T-helper 9 cell (primary cell): ENCODE results near the gene NFYB.
A peak's percentile ranks its signal among the peaks of the same experiment; 100 is the strongest.
"Not testable (repeated sequence)": the region's sequence is repeated elsewhere in the genome, so short reads cannot be mapped to it uniquely, and the experiment has no call there.

Source experiments
- DNase-seq: peaks from one replicate; pipeline ENCODE4 v3.0.0-alpha.2; 2020

NFYB gene

DNA sequence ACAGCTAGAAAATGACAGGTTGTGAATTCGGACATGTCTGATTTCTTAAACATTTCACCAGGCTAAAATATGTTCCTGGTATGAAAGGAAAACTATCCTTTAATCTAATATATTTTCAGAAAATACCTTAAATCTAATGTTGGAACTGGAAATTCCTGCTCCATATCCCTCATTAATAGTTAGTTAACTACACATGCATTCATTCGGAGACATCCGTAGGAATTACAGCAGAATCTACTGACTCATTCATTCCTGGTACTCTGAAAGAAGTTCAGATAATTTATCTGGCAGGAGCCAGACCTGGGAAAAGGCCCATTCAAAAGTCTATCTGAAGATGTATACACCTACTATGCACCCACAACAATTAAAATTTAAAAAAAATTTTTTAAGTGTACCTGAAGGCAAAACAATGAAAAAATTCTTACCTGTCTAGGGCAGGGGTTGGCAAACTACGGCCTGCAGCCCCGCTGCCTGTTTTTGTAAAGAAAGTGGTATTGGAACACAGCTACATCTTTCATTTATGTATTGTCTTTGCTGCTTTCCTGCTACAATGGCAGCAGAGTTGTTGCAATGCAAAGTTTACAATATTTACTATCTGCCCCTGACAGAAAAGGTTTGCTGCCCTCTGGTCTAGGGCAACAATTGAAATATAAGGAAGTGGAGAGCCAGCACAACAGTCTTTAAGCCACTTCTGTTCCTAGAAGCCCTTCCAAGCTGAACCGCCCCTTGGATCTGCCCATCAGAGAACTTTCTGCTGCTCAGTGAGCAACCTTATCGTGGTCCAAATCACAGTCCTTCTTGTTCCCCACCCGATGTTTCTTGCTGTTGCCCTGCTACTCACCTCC is 17.9 kb upstream of the NFYB start:
- DNase-seq = no peak

DNA sequence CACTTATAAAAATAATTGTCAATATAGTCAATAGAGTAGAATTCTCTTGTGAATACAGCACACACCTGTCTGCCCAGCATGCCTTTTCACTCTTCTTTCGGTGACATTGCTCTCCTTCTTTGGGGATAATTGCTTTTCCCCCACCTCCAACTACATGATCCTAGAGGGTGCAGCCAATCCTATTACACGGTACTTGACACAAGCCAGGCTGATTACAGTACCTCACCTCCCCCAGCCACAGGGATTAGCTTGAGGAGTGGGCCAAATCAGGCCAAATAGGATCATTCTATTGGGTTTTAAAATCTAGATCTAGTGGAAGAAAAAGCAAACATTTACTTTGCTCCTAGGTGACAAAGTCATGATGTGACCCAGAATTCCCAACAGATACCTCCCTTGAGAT is 16.8 kb upstream of the NFYB start:
- no peak for DNase-seq

DNA sequence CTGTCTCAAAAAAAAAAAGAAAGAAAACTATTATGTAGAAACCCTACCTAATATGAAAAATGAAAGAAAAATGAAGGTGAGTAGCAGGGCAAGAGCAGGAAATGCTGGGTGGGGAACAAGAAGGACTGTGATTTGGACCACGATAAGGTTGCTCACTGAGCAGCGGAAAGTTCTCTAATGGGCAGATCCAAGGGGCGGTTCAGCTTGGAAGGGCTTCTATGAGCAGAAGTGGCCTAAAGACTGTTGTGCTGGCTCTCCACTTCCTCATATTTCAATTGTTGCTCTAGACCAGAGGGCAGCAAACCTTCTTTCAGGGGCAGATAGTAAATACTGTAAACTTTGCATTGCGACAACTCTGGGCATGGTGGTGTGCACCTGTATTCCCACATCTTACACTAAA is 16.3 kb upstream of the NFYB start:
- no peak for DNase-seq

DNA sequence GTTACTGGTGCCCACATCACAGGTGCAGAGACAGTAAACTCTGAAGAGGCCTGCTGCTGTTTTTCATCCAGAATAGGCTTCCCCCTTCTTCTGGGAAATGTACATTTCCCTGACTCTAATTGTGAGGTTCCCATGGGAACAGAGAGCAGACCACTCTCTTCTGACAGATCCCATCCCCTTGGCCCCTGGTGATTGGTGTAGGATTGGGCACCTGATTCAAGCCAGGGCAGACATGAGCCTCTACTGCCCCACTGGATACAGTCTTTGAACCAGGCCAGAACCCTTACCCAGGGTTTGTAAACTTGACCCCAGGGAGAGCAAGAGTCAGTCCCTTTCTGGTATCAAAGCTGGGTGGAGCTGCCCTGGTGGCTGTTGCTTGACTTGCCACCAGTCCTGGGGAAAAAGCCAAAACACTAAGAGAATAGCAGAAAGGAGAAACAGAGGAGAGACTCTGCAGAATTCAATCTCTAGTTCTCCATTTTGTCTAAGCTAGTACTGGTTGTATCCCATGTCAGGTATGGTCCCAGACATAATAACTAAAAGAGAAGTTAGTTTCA is 14.8 kb upstream of the NFYB start:
- no peak for DNase-seq

DNA sequence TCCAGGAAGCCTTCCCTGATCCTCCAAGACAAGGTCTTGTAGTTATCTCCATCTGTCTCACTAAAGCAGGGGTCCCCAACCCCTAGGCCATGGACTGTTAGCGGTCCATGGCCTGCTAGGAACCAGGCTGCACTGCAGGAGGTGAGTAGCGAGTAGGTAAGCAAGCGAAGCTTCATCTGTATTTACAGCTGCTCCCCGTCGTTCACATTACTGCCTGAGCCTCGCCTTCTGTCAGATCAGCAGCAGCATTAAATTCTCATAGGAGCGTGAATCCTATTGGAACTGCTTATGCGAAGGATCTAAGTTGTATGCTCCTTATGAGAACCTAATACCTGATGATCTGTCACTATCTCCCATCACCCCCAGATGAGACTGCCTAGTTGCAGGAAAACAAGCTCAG is 12.4 kb upstream of the NFYB start:
- no peak for DNase-seq

DNA sequence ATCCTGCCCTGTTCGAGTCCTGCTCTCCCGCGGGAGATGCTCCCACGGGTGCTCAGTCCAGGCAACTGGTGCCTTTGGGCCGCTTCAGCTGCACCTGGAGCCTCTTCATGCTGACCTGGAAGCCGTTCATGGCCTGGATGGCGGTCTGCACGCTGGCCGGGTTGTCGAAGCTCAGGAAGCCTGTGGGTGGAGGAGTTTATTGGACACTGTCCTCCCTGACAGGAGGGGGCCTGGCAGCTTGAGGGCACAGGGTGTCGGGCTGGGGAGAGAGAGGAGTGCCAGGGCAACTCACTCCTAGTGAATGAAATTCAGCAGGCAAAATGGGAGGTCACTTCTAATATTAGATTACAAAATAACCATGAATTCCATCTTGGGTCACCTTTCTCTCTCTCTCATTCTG is 9.3 kb upstream of the NFYB start:
- DNase-seq = no peak

DNA sequence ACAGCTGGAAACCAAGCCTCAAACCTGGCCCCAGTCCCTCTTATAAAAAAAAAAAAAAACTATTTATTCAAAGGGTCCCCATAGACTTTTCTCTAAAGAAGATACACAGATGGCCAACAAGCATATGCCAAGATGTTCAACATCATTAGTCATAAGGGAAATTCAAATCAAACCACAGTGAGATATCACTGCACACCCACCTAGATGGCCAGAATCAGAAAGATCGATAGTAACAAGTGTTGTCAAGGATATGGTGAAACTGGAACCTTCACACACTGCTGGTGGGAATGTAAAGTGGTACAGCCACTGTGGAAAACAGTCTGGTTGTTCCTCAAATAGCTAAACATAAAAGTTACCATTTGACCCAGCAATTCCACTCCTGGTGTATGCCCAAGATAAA is 5.9 kb upstream of the NFYB start:
- no peak for DNase-seq

DNA sequence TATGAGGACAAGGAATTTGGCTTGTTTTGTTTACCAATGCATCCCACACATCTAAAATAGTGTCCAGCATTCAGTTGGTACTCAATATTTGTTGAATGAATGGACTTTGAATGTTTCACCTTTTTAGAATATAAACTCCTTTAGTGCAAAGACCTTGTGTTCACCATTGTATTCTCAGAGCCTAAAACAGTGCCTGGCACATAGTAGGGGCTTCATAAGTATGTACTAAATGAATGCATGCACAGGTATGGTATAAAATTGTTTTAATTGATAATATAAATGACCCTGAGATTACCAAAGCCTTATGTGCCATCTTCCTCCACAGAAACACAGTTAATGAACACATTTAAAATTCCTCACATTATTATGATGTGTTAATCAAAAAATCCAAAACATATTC is 5.0 kb upstream of the NFYB start:
- no peak for DNase-seq

DNA sequence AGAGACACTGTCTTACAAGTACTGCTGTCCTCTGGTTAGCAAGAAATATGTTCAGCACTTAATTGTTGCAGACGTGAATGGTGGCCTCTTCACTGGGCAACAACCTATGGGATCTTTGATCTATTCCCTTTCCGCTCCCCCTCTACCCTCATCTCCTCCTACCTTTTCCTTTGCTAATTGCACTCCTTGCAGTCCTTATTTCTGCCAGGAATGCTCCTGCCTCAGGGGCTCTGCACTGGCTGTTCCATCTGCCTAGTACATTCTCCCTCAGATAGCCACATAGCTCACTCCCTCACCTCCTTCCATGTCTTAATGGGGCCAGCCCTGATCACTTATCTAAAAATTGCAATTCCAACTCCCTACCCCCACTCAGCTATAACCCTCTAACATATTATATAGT is 4.5 kb upstream of the NFYB start:
- DNase-seq = no peak

DNA sequence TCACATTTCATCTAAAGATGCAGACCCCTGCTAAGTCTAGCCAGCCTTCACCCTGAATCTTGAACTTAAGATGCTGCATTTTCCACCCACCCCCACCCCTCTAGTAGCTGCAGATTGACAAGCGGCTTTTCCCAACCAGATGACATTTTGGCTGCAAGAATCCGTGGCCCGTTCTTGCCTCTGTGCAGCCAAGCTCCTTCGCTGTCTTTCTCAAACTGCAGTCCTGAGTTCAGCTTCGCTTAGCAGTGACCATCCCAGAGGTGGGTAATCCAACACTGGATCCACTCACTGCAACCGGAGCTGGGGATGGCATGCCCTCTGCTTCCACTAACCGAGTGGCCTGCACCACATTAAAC is 765 bp upstream of the NFYB start:
- no peak for DNase-seq

DNA sequence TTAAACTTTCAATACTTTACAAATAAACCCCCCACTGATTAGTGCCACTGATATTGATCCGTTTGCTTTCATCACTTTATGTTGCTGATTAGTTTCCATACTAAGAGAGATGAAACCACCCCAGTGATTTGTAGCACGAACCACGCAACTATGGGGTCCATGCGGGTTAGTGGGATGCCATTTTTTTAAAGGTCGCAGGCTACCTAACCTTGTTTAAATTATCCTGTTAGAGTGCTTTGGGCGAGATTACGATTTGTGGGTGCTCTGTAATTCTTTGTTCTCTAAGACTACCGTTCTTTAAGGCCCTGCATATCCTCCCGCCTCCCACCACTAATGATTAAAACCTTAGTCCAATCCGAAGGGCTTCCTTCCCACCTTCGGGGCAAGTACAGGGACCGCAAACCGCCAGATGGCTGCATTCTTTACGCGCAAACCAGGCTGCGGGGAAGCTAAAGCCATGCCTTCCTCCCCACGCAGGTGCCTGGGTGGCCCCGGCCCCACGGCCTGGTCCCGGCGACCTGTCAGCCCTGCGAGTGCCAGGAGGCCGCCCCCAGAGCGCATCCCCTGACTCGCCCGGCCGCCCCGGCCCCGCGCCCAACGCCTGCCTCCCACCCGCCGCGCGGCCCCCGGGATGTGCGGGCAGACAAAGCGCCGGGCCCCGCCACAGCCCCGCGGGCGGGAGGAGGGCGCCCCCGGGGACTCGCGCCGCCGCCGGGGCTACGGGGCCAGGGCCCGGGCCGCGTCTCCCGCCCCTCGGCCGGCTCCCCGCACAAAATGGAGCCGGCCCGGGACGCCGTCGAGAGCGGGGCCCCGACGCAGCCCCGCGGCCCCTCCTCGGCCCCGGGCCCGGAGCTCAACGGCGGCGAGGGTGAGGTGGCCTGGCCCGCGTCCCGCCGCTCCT is 759 bp downstream of the NFYB start:
- peak; percentile 38 for DNase-seq

DNA sequence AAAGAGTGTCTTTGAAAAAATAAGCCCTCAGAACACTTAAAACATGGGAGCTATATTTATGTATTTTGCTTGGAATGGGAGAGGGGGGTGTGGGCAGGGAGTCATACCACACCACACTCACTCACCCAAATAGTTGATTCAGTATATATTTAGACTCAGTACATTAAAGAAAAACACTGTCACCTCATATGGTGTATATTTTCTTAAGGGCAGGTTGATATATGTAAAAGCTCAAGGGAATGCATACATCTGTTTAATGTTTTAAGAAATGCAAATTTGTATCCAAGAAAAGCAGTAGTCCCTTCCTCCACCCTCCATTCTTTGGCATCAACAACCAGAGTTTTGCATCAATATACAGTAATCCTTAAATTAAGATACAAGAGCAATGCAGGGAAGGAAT is 1.4 kb downstream of the NFYB start:
- DNase-seq = no peak

DNA sequence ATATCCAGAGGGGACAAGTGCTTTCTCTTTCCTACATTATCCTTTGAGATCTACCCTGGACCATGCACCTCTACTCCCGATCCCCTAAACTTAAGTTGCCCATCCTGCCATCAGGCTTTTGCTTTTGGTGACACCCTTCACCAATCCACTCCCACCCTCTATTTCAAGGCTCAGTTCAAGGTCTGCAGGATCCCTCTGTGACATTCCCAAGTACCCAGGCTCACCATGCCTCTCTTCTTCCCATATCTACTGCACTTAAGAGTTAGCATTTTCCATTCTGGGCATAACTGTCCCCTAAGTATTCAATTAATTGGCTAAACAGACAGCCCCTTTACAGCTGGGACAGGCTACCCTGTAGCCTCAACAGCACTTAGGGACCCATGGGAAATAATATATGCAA is 3.1 kb downstream of the NFYB start:
- DNase-seq = no peak

DNA sequence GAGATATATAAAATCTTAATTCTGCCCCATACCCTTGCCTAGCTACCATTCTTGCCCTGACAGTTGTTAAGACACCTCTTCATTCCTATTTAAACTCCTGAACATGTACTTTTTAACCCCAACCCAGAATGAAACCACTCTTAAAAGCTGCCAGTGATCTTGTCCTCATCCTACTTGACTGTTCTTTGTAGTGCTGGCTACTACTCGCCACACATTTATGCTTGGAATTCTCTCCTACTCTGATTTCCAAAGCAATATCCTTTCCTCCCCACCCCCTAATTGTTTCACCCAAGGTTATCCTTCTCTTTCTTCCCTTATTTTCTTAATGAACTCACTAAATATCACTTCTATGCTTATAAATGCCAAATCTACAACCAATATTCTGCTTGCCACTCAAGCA is 4.1 kb downstream of the NFYB start:
- DNase-seq = no peak

DNA sequence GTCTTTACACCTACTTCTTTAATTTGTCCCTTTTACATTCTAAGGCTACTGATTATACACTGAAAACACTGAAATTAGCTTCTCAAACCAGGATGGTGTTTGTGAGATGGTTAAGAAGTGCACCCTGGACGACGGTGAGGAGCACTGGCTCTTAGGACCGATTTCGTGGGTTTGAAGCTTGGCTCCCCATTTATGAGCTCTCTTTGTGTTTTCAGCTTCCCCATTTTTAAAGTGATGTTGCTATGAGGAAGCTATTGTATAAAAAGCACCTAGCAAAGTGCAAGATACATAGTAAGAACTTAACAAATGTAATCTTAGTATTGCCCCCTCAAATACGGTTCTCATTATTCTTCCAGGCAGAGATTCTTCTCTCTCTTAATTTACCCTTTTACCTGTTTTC is 4.7 kb downstream of the NFYB start:
- no peak for DNase-seq

DNA sequence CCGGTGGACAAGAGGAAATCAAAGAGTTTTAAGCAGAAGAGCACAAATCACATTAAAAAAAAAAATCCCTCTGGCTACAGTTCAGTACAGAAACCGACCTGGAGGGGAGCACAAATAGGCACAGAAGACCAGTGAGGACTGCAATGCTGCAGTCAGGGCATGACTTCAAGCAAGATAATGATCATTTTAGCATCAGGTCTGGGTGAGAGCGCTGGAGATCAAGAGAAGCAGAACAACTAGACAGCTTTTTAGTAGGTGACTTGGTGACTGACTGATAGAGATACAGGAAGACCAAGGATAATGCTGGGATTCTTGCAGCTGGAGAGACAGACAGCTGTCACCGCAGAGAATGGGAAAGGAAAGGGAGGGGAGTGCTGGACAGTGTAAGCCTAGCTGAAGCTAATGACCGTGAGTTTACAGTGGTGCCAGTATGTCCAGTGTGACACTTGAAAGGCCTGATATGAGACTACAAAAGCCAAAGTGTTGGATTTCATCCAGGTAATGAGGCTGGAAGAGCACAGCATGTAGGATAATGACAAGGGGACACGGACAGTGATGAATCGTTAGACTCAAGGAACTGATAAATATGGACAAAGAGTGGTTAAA is 5.6 kb downstream of the NFYB start:
- DNase-seq = no peak

DNA sequence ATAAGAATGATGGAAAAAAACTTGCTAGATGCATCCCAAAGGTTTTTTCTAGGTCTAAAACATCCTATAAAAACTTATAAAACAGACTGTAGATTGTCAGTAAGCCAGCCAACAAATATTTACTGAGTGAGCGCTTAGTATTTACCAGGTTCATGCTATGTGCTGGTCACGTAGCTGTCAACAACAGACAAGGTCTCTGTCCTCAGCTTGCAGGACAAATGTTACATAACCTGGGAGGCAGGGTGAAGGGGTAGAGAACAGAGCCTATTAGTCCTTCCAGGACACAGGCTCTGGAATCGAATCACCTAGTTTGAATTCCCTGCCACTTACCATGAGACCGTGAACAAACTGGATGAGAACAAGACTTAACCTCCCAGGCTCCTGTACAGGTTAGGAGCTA is 6.4 kb downstream of the NFYB start:
- no peak for DNase-seq

DNA sequence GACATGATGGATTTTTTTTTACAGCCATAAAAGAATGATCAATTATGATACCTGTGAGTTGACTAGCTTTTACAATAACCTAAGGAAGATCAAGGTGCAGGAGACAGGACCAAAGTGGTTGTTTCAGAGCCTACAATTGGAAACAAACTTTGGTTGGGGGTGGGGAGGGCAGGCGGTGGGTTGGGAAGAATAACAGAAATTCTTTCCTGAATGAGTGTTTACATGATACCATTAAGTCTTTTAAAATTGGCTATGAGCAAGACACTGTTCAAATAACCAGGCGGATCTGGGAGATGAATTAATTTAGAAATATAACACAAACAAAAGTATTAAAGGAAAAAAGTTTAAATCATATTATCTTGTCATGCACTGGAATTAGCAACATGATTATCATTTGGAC is 7.2 kb downstream of the NFYB start:
- DNase-seq = no peak

DNA sequence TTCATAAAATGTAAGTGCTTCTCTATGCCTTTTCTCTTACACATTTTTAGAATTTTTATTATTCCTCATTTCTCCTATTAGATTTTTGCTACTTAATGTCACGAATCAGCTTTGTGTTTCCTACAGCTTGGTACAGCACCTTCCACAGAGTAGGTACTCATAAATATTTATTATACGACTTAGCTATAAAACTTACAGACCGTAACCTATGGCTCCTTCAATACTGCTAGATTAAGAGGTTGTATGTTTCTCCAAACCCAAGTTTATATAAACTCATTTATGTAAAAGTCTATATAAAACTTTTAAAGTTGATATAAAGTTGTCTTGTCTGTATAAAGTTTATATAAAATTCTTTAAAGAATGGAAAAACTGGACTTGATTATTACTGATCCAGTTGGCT is 11.5 kb downstream of the NFYB start:
- DNase-seq = no peak

DNA sequence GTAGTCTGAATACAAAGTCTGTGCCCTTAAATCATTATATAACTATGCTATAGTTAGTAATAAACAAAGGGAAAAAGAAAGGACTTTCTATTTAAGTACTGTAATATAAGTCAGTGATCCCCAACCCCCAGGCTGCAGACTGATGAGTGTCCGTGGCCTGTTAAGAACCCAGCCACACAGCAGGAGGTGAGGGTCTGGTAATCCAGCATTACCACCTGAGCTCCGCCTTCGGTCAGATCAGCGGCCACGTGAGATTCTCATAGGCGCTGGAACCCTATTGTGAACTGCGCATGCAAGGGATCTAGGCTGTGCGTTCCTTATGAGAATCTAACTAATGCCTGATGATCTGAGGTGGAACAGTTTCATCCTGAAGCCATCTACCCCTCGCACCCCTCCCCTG is 15.7 kb downstream of the NFYB start:
- DNase-seq = no peak

DNA sequence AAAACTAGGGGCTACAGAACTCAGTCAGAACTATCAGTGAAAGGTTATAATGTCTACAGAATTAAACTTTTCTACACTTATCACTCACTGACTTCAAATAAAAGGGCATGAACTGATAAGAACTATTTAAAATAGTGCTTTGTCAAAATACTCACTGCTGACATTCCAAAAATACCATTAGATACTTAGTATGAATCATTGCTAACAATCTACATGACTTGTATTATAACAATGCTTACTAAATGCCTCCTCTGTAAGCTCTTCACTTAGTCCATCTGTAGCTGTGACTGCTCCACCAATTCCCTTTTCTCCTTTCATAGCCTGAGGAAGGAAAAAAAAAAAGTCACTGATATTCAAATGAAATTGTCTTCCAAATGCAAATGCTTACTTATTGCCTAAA is 17.0 kb downstream of the NFYB start:
- no peak for DNase-seq

DNA sequence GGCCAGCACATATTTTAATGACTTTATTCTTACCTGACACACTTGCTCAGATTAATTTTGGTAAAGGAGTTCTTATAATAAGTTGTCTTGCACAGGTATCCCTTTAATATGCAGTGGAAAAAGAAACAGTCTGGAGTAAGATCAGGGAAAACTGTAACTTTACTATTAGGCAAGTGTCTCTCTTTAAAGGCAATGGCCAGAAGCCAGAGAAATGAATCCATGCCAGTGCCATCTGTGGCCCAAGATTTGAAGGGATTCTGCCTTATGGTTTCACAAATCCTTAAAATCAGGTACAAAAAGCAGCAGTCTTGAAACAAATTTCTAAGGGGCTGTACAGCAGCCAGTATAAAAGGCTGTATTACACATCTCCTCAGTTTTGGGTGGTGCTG is 22.4 kb downstream of the NFYB start:
- DNase-seq = no peak

DNA sequence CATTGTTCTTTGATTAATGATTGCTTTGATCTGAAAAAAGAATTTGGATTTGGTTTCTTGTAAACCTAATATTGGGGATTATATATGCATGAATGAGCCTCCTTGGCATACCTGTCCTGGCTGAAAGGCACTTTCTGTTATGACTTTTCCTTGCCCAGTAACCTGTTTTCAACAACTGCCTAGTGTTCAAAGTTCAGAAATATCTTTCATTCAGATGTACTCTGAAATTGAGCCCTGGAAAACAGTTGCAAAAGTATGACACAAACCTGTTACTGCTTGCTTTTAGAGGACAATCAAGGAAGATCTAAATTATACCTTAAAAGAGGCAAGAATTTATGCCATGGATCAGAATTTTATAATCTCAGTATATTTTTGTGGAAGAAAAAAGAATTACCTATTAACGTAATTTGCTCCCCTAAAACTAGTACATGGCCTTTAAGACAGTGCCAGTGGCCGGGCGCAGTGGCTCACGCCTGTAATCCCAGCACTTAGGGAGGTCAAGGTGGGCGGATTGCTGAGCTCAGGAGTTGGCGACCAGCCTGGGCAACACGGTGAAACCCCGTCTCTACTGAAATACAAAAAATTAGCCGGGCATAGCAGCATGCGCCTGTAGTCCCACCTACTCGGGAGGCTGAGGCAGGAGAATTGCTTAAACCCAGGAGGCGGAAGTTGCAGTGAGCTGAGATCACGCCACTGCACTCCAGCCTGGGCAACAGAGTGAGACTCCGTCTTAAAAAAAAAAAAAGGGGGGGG is 23.0 kb downstream of the NFYB start:
- DNase-seq = not testable (repeated sequence)
